Measurements from ENCODE around the gene RFC3.
"Not testable (repeated sequence)": the region's sequence is repeated elsewhere in the genome, so short reads cannot be mapped to it uniquely, and the experiment has no call there.

Gene RFC3

GRCh38 chr13:33806470-33807248 lies 11.3 kb upstream of the RFC3 start:
- peaks cover 0 to 6% of the 10 kb centered on the region in 2 donors for H3K27me3 ChIP-seq (ENCODE audit: control insufficient read depth in 1 of 2, insufficient read depth in 2 of 2, low read length in 2 of 2)
- H3K9me3 ChIP-seq (ENCODE audit: control insufficient read depth in 1 of 2, low read length in 2 of 2), result no peaks in the 10 kb centered on the region
- no peaks in the 10 kb centered on the region for H3K36me3 ChIP-seq (ENCODE audit: control insufficient read depth in 1 of 2, insufficient read depth in 2 of 2, low read length in 2 of 2)
- no peaks in the 10 kb centered on the region for H3K4me1 ChIP-seq (ENCODE audit: control insufficient read depth in 1 of 2, insufficient read depth in 2 of 2, low read length in 2 of 2)
- no peak overlapping the region for H3K27ac ChIP-seq (ENCODE audit: low read depth, low read length)
- no peak overlapping the region for H3K9ac ChIP-seq (ENCODE audit: low read depth in 1 of 2, low read length in 2 of 2)
- no peak overlapping the region for H3K4me3 ChIP-seq (ENCODE audit: low read depth in 1 of 2, low read length in 2 of 2)

- H3K9ac ChIP-seq (ENCODE audit: low read depth in 1 of 2, low read length in 2 of 2); H3K36me3 ChIP-seq (ENCODE audit: control insufficient read depth in 1 of 2, insufficient read depth in 2 of 2, low read length in 2 of 2); H3K27ac ChIP-seq (ENCODE audit: low read depth, low read length); H3K4me1 ChIP-seq (ENCODE audit: control insufficient read depth in 1 of 2, insufficient read depth in 2 of 2, low read length in 2 of 2); H3K4me3 ChIP-seq (ENCODE audit: low read depth in 1 of 2, low read length in 2 of 2); H3K27me3 ChIP-seq (ENCODE audit: control insufficient read depth in 1 of 2, insufficient read depth in 2 of 2, low read length in 2 of 2); H3K9me3 ChIP-seq (ENCODE audit: control insufficient read depth in 1 of 2, low read length in 2 of 2): not testable (repeated sequence)
Observed at GRCh38 chr13:33812829-33813228, 5.1 kb upstream of the RFC3 start.

- Histone ChIP-seq H3K4me3 (ENCODE audit: low read depth in 1 of 2, low read length in 2 of 2) (no peak overlapping the region), H3K4me1 (ENCODE audit: control insufficient read depth in 1 of 2, insufficient read depth in 2 of 2, low read length in 2 of 2) (peaks cover 0 to 4% of the 10 kb centered on the region in 2 donors), H3K36me3 (ENCODE audit: control insufficient read depth in 1 of 2, insufficient read depth in 2 of 2, low read length in 2 of 2) (no peaks in the 10 kb centered on the region), H3K9me3 (ENCODE audit: control insufficient read depth in 1 of 2, low read length in 2 of 2) (no peaks in the 10 kb centered on the region), H3K9ac (ENCODE audit: low read depth in 1 of 2, low read length in 2 of 2) (no peak overlapping the region), H3K27ac (ENCODE audit: low read depth, low read length) (no peak overlapping the region), H3K27me3 (ENCODE audit: control insufficient read depth in 1 of 2, insufficient read depth in 2 of 2, low read length in 2 of 2) (no peaks in the 10 kb centered on the region)
Observed at GRCh38 chr13:33815011-33815550, 2.9 kb upstream of the RFC3 start.

- H3K27ac ChIP-seq (ENCODE audit: low read depth, low read length), result no peak overlapping the region
- peaks cover 0 to 4% of the 10 kb centered on the region in 2 donors for H3K4me1 ChIP-seq (ENCODE audit: control insufficient read depth in 1 of 2, insufficient read depth in 2 of 2, low read length in 2 of 2)
- no peaks in the 10 kb centered on the region for H3K36me3 ChIP-seq (ENCODE audit: control insufficient read depth in 1 of 2, insufficient read depth in 2 of 2, low read length in 2 of 2)
- H3K9me3 ChIP-seq (ENCODE audit: control insufficient read depth in 1 of 2, low read length in 2 of 2), result no peaks in the 10 kb centered on the region
- no peak overlapping the region for H3K4me3 ChIP-seq (ENCODE audit: low read depth in 1 of 2, low read length in 2 of 2)
- H3K9ac ChIP-seq (ENCODE audit: low read depth in 1 of 2, low read length in 2 of 2), result no peak overlapping the region
- no peaks in the 10 kb centered on the region for H3K27me3 ChIP-seq (ENCODE audit: control insufficient read depth in 1 of 2, insufficient read depth in 2 of 2, low read length in 2 of 2)
Observed at GRCh38 chr13:33816912-33817311, 1.0 kb upstream of the RFC3 start.

DNA sequence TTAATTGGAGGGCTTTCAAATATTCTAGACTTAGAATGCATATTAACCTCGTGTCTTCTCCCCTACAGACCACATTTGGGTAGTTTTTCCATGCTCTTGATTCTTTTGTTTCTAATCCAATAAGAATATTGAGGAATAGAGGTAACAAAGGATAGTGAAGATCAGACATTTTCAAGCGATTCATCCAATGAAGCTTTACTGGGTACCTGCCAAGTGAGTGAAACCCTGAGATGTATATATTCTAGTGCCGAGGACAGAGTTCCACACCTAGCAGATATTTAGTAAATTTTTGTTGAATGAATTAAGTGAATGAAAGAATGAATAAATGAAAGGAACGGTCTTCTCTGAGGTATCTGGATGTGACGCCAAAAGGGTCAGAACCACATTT lies 442 bp upstream of the RFC3 start:
- H3K4me1 ChIP-seq (ENCODE audit: control insufficient read depth in 1 of 2, insufficient read depth in 2 of 2, low read length in 2 of 2), result peaks cover 0 to 4% of the 10 kb centered on the region in 2 donors
- peak overlapping the region; percentile 43 to 77 for H3K9ac ChIP-seq (ENCODE audit: low read depth in 1 of 2, low read length in 2 of 2)
- H3K9me3 ChIP-seq (ENCODE audit: control insufficient read depth in 1 of 2, low read length in 2 of 2), result no peaks in the 10 kb centered on the region
- peak overlapping the region; percentile 90 to 95 for H3K4me3 ChIP-seq (ENCODE audit: low read depth in 1 of 2, low read length in 2 of 2)
- no peaks in the 10 kb centered on the region for H3K36me3 ChIP-seq (ENCODE audit: control insufficient read depth in 1 of 2, insufficient read depth in 2 of 2, low read length in 2 of 2)
- H3K27ac ChIP-seq (ENCODE audit: low read depth, low read length), result peak overlapping the region; percentile 44
- no peaks in the 10 kb centered on the region for H3K27me3 ChIP-seq (ENCODE audit: control insufficient read depth in 1 of 2, insufficient read depth in 2 of 2, low read length in 2 of 2)

GRCh38 chr13:33825083-33825482 lies 7.1 kb downstream of the RFC3 start:
- no peaks in the 10 kb centered on the region for H3K27me3 ChIP-seq (ENCODE audit: control insufficient read depth in 1 of 2, insufficient read depth in 2 of 2, low read length in 2 of 2)
- peaks cover 0 to 17% of the 10 kb centered on the region in 2 donors for H3K36me3 ChIP-seq (ENCODE audit: control insufficient read depth in 1 of 2, insufficient read depth in 2 of 2, low read length in 2 of 2)
- H3K4me1 ChIP-seq (ENCODE audit: control insufficient read depth in 1 of 2, insufficient read depth in 2 of 2, low read length in 2 of 2), result no peaks in the 10 kb centered on the region
- no peak overlapping the region for H3K9ac ChIP-seq (ENCODE audit: low read depth in 1 of 2, low read length in 2 of 2)
- H3K27ac ChIP-seq (ENCODE audit: low read depth, low read length), result no peak overlapping the region
- no peak overlapping the region for H3K4me3 ChIP-seq (ENCODE audit: low read depth in 1 of 2, low read length in 2 of 2)
- no peaks in the 10 kb centered on the region for H3K9me3 ChIP-seq (ENCODE audit: control insufficient read depth in 1 of 2, low read length in 2 of 2)

GRCh38 chr13:33827139-33827538 lies 9.2 kb downstream of the RFC3 start:
- Histone ChIP-seq H3K36me3 (ENCODE audit: control insufficient read depth in 1 of 2, insufficient read depth in 2 of 2, low read length in 2 of 2) (peaks cover 5 to 34% of the 10 kb centered on the region in 2 donors), H3K27me3 (ENCODE audit: control insufficient read depth in 1 of 2, insufficient read depth in 2 of 2, low read length in 2 of 2) (no peaks in the 10 kb centered on the region), H3K9me3 (ENCODE audit: control insufficient read depth in 1 of 2, low read length in 2 of 2) (no peaks in the 10 kb centered on the region), H3K9ac (ENCODE audit: low read depth in 1 of 2, low read length in 2 of 2) (no peak overlapping the region), H3K4me3 (ENCODE audit: low read depth in 1 of 2, low read length in 2 of 2) (no peak overlapping the region), H3K27ac (ENCODE audit: low read depth, low read length) (no peak overlapping the region), H3K4me1 (ENCODE audit: control insufficient read depth in 1 of 2, insufficient read depth in 2 of 2, low read length in 2 of 2) (no peaks in the 10 kb centered on the region)

DNA sequence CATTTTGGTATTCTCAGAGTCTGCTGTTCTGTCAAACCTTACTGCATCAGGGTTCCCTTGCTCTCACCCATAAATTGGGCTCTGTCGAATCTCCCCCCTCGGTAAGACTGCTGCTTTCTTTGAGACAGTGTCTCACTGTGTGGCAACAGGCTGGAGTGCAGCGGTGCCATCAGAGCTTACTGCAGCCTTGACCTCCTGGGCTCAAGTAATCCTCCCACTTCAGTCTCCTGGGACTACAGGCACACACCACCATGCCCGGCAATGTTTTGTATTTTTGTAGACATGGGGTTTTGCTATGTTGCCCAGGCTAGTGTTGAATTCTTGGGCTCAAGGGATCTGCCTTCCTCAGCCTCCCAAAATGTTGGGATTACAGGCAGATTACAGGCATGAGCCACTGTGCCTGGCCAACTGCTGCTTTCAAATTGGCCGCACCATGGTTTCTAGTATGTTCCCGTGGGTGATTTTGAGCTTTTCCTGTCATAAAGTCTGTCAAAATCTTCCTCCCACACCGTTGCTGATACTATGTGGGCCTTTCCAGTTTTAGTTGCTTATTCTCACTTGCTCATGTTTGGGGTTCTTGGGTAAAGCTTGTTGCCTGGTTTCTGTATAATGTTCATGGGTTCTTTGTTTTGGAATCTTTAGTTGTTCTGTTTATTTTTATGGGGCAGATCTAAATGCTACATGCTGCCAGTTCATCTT lies 10.6 kb downstream of the RFC3 start:
- Histone ChIP-seq H3K36me3 (ENCODE audit: control insufficient read depth in 1 of 2, insufficient read depth in 2 of 2, low read length in 2 of 2) (peaks cover 5 to 35% of the 10 kb centered on the region in 2 donors), H3K27me3 (ENCODE audit: control insufficient read depth in 1 of 2, insufficient read depth in 2 of 2, low read length in 2 of 2) (no peaks in the 10 kb centered on the region), H3K27ac (ENCODE audit: low read depth, low read length) (no peak overlapping the region), H3K9ac (ENCODE audit: low read depth in 1 of 2, low read length in 2 of 2) (no peak overlapping the region), H3K4me1 (ENCODE audit: control insufficient read depth in 1 of 2, insufficient read depth in 2 of 2, low read length in 2 of 2) (no peaks in the 10 kb centered on the region), H3K4me3 (ENCODE audit: low read depth in 1 of 2, low read length in 2 of 2) (no peak overlapping the region), H3K9me3 (ENCODE audit: control insufficient read depth in 1 of 2, low read length in 2 of 2) (no peaks in the 10 kb centered on the region)

- Histone ChIP-seq H3K27ac (ENCODE audit: low read depth, low read length) (no peak overlapping the region), H3K9me3 (ENCODE audit: control insufficient read depth in 1 of 2, low read length in 2 of 2) (no peaks in the 10 kb centered on the region), H3K9ac (ENCODE audit: low read depth in 1 of 2, low read length in 2 of 2) (no peak overlapping the region), H3K4me1 (ENCODE audit: control insufficient read depth in 1 of 2, insufficient read depth in 2 of 2, low read length in 2 of 2) (no peaks in the 10 kb centered on the region), H3K36me3 (ENCODE audit: control insufficient read depth in 1 of 2, insufficient read depth in 2 of 2, low read length in 2 of 2) (peaks cover 10 to 28% of the 10 kb centered on the region in 2 donors), H3K27me3 (ENCODE audit: control insufficient read depth in 1 of 2, insufficient read depth in 2 of 2, low read length in 2 of 2) (no peaks in the 10 kb centered on the region), H3K4me3 (ENCODE audit: low read depth in 1 of 2, low read length in 2 of 2) (no peak overlapping the region)
Observed at GRCh38 chr13:33832872-33833271, 14.9 kb downstream of the RFC3 start.

DNA sequence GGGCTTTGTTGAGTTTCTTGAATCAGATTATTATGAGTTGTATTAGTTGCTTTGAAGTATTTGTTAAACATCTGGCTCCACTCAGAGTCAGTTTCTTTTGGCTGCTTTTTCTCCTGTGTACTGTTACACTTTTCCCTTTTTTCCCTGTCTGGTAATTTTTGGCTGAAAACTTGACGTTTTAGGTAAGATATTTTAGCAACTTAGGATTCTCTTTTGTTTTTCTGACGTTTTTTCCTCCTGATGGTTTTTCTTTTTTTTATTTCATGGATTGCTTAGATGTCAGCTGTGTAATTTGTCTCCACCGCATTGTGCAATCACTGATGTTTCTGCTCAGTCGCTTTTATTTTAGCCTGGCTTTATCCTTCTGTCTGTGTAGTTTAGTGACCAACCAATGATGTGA lies 20.7 kb downstream of the RFC3 start:
- Histone ChIP-seq H3K27me3 (ENCODE audit: control insufficient read depth in 1 of 2, insufficient read depth in 2 of 2, low read length in 2 of 2) (no peaks in the 10 kb centered on the region), H3K9ac (ENCODE audit: low read depth in 1 of 2, low read length in 2 of 2) (no peak overlapping the region), H3K4me3 (ENCODE audit: low read depth in 1 of 2, low read length in 2 of 2) (no peak overlapping the region), H3K36me3 (ENCODE audit: control insufficient read depth in 1 of 2, insufficient read depth in 2 of 2, low read length in 2 of 2) (peaks cover 0 to 4% of the 10 kb centered on the region in 2 donors), H3K9me3 (ENCODE audit: control insufficient read depth in 1 of 2, low read length in 2 of 2) (no peaks in the 10 kb centered on the region), H3K4me1 (ENCODE audit: control insufficient read depth in 1 of 2, insufficient read depth in 2 of 2, low read length in 2 of 2) (no peaks in the 10 kb centered on the region), H3K27ac (ENCODE audit: low read depth, low read length) (no peak overlapping the region)
